ENCODE results near the gene ZNF717. TPM values are rescaled to one million over a fixed set of nuclear protein-coding genes. Genes with fewer than 3 reads are reported as not detected.

Gene ZNF717
- total RNA-seq, 2 experiments from 2014 or later, result 13.3 to 18.4 TPM

- TF ChIP-seq CTCF (conservative IDR thresholded peaks at IDR 0.05; ENCODE audit: low read length) (no peak), EZH2phosphoT487 (IDR thresholded peaks at IDR 0.05; ENCODE audit: borderline replicate concordance, low read depth, low read length) (no peak)
- H3K4me3 ChIP-seq (ENCODE audit: low read depth, low read length, poor library complexity, severe bottlenecking), result no peak overlapping the region
- intact Hi-C loops (cut with micrococcal nuclease; ENCODE audit: unreplicated experiment), result no loop called here
- no peak overlapping the region for H3K27ac ChIP-seq (ENCODE audit: low read depth, low read length, poor library complexity, severe bottlenecking)
- no peaks in the 10 kb centered on the region for H4K20me1 ChIP-seq (ENCODE audit: insufficient read depth, low read length)
- H3K9me2 ChIP-seq (ENCODE audit: insufficient read depth, low read length), result no peaks in the 10 kb centered on the region
- no TSS peak for BruUV-seq (replicated peaks)
- no peak overlapping the region for H3K4me2 ChIP-seq (ENCODE audit: low read length)
- no peaks in the 10 kb centered on the region for H3K79me2 ChIP-seq (ENCODE audit: insufficient read depth, low read depth, low read length)
- H3K36me3 ChIP-seq (ENCODE audit: insufficient read depth, low read length), result no peaks in the 10 kb centered on the region
- no peak for DNase-seq (ENCODE audit: low spot score)
- CTCF ChIA-PET (ENCODE audit: unreplicated experiment), result no interaction called here
- no peaks in the 10 kb centered on the region for H3K4me1 ChIP-seq (ENCODE audit: insufficient read depth, low read length, poor library complexity, severe bottlenecking)
- H2AFZ ChIP-seq (ENCODE audit: low read length), result no peak overlapping the region
- POLR2A ChIA-PET, result no interaction called here
- H3K9me3 ChIP-seq (ENCODE audit: low read length), result no peaks in the 10 kb centered on the region
Observed at GRCh38 chr3:75692061-75692460, 93.3 kb downstream of the ZNF717 start.

- no peaks in the 10 kb centered on the region for H4K20me1 ChIP-seq (ENCODE audit: insufficient read depth, low read length)
- CTCF ChIA-PET (ENCODE audit: unreplicated experiment), result interaction anchor here (0.5 kb wide), 1 partner anchor 15 kb away, joined by 4 read pairs; no protein-coding TSS in a partner anchor
- BruUV-seq (replicated peaks), result no TSS peak
Observed at GRCh38 chr3:75687323-75687722, 98.0 kb downstream of the ZNF717 start.

More at GRCh38 chr3:75687323-75687722, 98.0 kb downstream of the ZNF717 start:
- TF ChIP-seq CTCF (conservative IDR thresholded peaks at IDR 0.05; ENCODE audit: low read length), result no peak
- no peak for TF ChIP-seq EZH2phosphoT487 (IDR thresholded peaks at IDR 0.05; ENCODE audit: borderline replicate concordance, low read depth, low read length)
- no peaks in the 10 kb centered on the region for H3K9me2 ChIP-seq (ENCODE audit: insufficient read depth, low read length)
- H3K36me3 ChIP-seq (ENCODE audit: insufficient read depth, low read length), result no peaks in the 10 kb centered on the region
- H3K4me1 ChIP-seq (ENCODE audit: insufficient read depth, low read length, poor library complexity, severe bottlenecking), result no peaks in the 10 kb centered on the region
- H3K27ac ChIP-seq (ENCODE audit: low read depth, low read length, poor library complexity, severe bottlenecking), result no peak overlapping the region
- no peaks in the 10 kb centered on the region for H3K79me2 ChIP-seq (ENCODE audit: insufficient read depth, low read depth, low read length)
- intact Hi-C loops (cut with micrococcal nuclease; ENCODE audit: unreplicated experiment), result no loop called here
- H2AFZ ChIP-seq (ENCODE audit: low read length), result no peak overlapping the region
- no peak overlapping the region for H3K4me2 ChIP-seq (ENCODE audit: low read length)
- no peak overlapping the region for H3K4me3 ChIP-seq (ENCODE audit: low read depth, low read length, poor library complexity, severe bottlenecking)
- H3K9me3 ChIP-seq (ENCODE audit: low read length), result no peaks in the 10 kb centered on the region
- DNase-seq (ENCODE audit: low spot score), result no peak
- POLR2A ChIA-PET, result no interaction called here

Small RNA genes lying within 50 kb of the gene (microRNA-seq; reads per million reads assigned to microRNA genes)
- not detected for gene MIR4273 (ENCODE audit: borderline replicate concordance)

Small RNA genes lying within 50 kb of the gene (small RNA-seq; reads per million reads assigned to genes)
- not detected for gene MIR4273

Other genes starting within 250 kb of the ZNF717 start
- gene FRG2C, start 121.2 kb downstream of the ZNF717 start, total RNA-seq (2014; rRNA removed; shearing (Covaris generic)), result not detected in 2 replicates
- gene FRG2C, start 121.2 kb downstream of the ZNF717 start, total RNA-seq (2022), result not detected in 2 replicates